ENCODE measurements around the gene ZP4. TPM values are rescaled to one million over a fixed set of nuclear protein-coding genes. Genes with fewer than 3 reads are reported as not detected.

ZP4 gene, protein sequence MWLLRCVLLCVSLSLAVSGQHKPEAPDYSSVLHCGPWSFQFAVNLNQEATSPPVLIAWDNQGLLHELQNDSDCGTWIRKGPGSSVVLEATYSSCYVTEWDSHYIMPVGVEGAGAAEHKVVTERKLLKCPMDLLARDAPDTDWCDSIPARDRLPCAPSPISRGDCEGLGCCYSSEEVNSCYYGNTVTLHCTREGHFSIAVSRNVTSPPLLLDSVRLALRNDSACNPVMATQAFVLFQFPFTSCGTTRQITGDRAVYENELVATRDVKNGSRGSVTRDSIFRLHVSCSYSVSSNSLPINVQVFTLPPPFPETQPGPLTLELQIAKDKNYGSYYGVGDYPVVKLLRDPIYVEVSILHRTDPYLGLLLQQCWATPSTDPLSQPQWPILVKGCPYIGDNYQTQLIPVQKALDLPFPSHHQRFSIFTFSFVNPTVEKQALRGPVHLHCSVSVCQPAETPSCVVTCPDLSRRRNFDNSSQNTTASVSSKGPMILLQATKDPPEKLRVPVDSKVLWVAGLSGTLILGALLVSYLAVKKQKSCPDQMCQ
- total RNA-seq = not detected in 2 replicates

DNA sequence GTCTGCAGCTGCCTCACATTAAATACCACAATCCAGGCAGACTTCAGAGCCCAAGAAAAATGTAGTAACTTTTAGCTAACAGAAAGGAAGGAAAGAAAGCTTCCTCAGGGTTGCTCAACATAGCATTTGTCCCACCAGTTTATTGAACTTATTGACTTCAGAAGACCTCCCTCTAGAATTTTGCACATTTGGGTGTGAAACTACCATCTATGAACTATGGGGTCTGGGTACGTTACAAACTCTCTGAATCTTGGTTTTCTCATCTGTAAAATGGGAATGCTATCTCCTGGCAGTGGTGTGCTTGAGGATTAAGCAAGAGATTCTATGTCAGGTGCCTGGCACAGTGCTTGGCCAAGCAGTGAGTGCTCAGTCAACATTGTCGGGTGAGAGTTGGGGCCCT lies at the start of gene ZP4:
Gene ZP4 (minus strand): TSS at position 101 of the 400 bp plus-strand sequence. CDS start 287 bp downstream, outside the sequence.

Measured in regular cardiac myocyte (primary cell).